GM18517 (cell line): ENCODE measurements around the gene BCR.

Source experiments
- ATAC-seq: cut with Tn5 transposase; IDR thresholded peaks from one replicate; pipeline ENCODE4 v1.9.1; 2021; ENCODE audit warnings: mild to moderate bottlenecking, moderate library complexity; ENCODE audit not compliant: unreplicated experiment

The BCR gene

GRCh38 chr22:23227380-23227779 lies 47.1 kb downstream of the BCR start:
- no peak for ATAC-seq

- no peak for ATAC-seq
Observed at GRCh38 chr22:23228503-23228902, 48.2 kb downstream of the BCR start.

GRCh38 chr22:23229646-23230045 lies 49.3 kb downstream of the BCR start:
- no peak for ATAC-seq

GRCh38 chr22:23230348-23231068 lies 50.2 kb downstream of the BCR start:
- ATAC-seq: no peak

- no peak for ATAC-seq
Observed at GRCh38 chr22:23231471-23232093, 51.3 kb downstream of the BCR start.

- ATAC-seq: no peak
Observed at GRCh38 chr22:23232094-23232905, 52.0 kb downstream of the BCR start.

- ATAC-seq: no peak
Observed at GRCh38 chr22:23233084-23233531, 52.8 kb downstream of the BCR start.

GRCh38 chr22:23233752-23234408 lies 53.6 kb downstream of the BCR start:
- ATAC-seq: no peak

- no peak for ATAC-seq
Observed at GRCh38 chr22:23234409-23235161, 54.3 kb downstream of the BCR start.

GRCh38 chr22:23235425-23235824 lies 55.1 kb downstream of the BCR start:
- ATAC-seq: no peak

GRCh38 chr22:23236026-23236425 lies 55.7 kb downstream of the BCR start:
- no peak for ATAC-seq

GRCh38 chr22:23236440-23237184 lies 56.3 kb downstream of the BCR start:
- no peak for ATAC-seq

- ATAC-seq: no peak
Observed at GRCh38 chr22:23237201-23237798, 57.0 kb downstream of the BCR start.

GRCh38 chr22:23237841-23238240 lies 57.5 kb downstream of the BCR start:
- no peak for ATAC-seq

- ATAC-seq: no peak
Observed at GRCh38 chr22:23238707-23239106, 58.4 kb downstream of the BCR start.

GRCh38 chr22:23239429-23239828 lies 59.1 kb downstream of the BCR start:
- ATAC-seq: no peak

GRCh38 chr22:23240639-23241389 lies 60.5 kb downstream of the BCR start:
- ATAC-seq: no peak

GRCh38 chr22:23241562-23242472 lies 61.5 kb downstream of the BCR start:
- no peak for ATAC-seq
